GM19397 (cell line): ENCODE measurements around the gene MOGAT1.

Source experiments
- ATAC-seq: cut with Tn5 transposase; IDR thresholded peaks from one replicate; pipeline ENCODE4 v1.9.1; 2021; ENCODE audit warnings: mild to moderate bottlenecking, moderate library complexity; ENCODE audit not compliant: unreplicated experiment

The MOGAT1 gene, protein sequence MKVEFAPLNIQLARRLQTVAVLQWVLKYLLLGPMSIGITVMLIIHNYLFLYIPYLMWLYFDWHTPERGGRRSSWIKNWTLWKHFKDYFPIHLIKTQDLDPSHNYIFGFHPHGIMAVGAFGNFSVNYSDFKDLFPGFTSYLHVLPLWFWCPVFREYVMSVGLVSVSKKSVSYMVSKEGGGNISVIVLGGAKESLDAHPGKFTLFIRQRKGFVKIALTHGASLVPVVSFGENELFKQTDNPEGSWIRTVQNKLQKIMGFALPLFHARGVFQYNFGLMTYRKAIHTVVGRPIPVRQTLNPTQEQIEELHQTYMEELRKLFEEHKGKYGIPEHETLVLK

GRCh38 chr2:222671259-222672067 is at the start of gene MOGAT1:
Gene MOGAT1, plus strand, starts transcription at chr2:222671658. Its CDS starts 128 bp downstream, at chr2:222671786.
- ATAC-seq: no peak

- ATAC-seq: no peak
These were observed 49.6 kb upstream of the MOGAT1 start for GRCh38 chr2:222621893-222622292.

GRCh38 chr2:222622910-222623309 is 48.5 kb upstream of the MOGAT1 start:
- ATAC-seq: no peak

DNA sequence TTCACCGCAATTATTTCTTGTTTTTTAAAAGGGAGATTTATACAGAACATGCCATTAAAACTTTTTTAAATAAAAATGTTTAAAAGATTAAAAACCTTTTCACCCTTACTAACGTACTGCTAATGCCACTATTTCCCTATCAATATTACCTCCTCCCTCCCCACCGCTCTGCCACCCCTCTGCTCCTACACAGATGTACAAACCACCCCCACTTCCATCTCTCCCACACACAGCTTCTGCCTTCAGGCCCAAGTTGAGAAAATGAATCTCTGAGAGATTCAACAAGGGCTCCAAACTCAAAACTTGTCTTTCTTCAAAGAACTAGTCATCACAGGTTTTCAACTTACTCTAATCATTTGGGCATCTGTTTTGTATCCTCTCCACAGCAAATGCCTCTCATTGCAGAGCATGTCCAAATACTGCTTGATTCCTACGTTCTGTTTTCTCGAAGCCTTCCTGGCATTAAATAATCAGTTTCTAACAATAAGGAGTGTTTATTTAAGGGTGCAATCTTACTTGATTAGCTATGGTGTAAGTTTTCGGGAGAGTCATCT is 47.6 kb upstream of the MOGAT1 start:
- no peak for ATAC-seq

DNA sequence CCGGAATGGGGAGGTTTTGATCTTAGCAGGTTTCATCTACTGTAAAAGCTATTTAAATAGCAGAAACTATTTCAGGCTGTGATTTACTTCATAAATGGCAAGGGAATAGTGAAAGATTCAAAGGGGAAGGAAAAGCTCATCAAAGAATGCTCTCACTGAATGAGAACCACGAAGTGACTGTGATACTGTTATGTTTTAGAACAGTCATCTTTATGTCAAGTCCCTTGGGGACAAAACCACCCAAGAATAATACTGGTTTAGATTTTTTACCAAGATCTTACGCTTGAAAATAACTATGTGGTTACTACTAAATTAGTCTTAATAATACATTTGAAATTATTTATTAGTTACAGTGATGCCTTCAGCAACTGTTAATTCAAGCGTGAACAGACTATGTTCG is 43.7 kb upstream of the MOGAT1 start:
- no peak for ATAC-seq

- ATAC-seq: no peak
These were observed 36.2 kb upstream of the MOGAT1 start for GRCh38 chr2:222635295-222635694.

- no peak for ATAC-seq
These were observed 34.4 kb upstream of the MOGAT1 start for GRCh38 chr2:222637067-222637466.

- ATAC-seq: no peak
These were observed 30.1 kb upstream of the MOGAT1 start for GRCh38 chr2:222641336-222641735.

- no peak for ATAC-seq
These were observed 28.3 kb upstream of the MOGAT1 start for GRCh38 chr2:222643134-222643533.

- ATAC-seq: no peak
These were observed 25.4 kb upstream of the MOGAT1 start for GRCh38 chr2:222646008-222646407.

DNA sequence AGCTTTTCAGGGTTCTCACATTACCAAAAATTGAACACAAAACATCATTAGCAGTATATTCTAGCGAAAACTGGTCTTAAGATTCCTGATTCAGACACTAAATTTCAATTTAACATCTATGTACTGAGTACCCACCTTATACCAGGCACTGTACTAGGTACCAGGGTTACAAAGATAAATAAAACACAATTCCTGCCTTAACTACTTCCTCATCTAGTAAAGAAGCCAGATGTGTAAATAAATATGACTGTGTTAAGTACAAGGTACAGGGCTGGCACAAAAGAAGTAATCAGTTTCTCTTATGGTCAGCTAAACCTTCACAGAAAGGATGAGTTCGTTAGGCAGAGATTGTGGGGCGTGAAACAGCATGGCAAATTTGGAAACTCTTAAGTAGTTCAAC is 21.7 kb upstream of the MOGAT1 start:
- no peak for ATAC-seq

DNA sequence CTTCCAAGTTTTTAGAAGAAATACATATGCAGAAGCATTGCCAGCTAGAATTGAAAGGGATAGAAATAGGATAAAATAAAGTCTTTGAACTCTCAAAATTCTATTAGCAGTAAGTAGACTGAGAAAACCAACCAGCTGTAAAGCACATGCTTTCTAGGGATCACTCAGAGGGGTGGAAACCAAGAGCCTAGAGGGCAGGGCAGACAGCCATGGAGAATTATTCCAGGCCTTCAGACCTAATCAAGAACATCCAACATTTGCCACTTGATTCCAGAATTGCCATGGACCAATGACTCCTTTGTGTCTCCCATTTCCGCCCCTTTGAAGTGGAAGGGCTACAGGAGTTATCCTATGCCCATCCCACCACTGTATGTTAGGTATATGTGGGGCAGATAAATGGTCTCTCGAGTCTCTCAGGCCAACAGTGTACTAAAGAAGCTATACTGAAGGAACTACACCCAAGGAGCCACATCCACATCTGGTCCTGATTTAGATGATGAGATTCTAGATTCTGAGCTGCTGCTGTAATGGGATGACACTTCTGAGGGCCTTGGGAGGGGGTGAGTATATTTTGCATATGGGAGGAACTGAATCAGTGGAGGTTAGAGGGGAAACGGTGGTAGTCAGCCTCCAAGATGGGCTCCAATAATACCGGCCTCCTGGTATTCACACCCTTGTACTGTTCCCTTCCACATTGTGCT is 19.6 kb upstream of the MOGAT1 start:
- no peak for ATAC-seq

GRCh38 chr2:222652491-222653255 is 18.8 kb upstream of the MOGAT1 start:
- ATAC-seq: no peak

- no peak for ATAC-seq
These were observed 18.2 kb upstream of the MOGAT1 start for GRCh38 chr2:222653280-222653679.

GRCh38 chr2:222655787-222656525 is 15.5 kb upstream of the MOGAT1 start, which contains the start of gene FARSB:
Gene FARSB, minus strand, starts transcription at chr2:222656092. Its CDS starts 19 bp downstream, at chr2:222656073.
- peak; percentile 92 for ATAC-seq

DNA sequence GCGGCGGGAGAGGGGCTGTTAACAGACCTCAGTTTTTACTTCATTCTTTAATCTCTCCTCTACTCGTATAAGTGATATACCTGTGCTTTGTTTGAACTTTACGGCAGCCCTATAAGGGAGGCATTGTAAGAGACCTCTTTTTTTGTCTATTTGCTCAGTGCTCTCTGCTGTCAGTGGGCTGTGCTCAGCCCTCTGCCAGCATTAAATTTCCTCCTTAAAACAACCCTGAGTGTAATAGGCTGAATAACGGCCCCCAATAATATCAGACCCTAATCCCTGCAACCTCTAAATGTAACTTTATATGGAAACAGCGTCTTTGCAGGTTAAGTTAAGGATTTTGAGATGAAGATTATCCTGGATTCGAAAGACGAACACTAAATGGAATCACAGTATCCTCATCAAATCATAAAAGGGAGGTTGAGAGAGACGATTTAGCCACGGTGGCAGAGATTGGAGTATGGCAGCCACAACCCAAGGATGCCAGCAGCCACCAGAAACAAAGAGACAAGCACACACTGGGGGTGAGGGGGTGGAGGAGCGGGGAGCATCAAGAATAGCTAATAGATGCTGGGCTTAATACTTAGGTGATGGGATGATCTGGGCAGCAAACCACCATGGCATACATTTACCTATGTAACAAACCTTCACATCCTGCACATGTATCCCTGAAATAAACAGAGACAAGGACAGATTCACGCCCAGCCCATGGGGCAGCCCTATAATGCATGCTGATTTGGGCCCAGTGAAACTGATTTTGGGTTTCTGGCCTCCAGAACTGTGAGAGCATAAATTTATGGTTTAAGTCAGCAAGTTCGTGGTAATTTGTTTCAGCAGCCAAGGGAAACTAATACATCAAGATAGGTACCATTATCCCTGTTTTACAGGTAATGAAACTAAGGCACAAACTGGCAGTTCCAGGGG is 14.7 kb upstream of the MOGAT1 start:
- ATAC-seq: peak; percentile 20

- no peak for ATAC-seq
These were observed 8.0 kb upstream of the MOGAT1 start for GRCh38 chr2:222663479-222663878.

GRCh38 chr2:222668494-222669154 is 2.8 kb upstream of the MOGAT1 start:
- no peak for ATAC-seq
